Activated CD8-positive, alpha-beta memory T cell treated with anti-CD3 and anti-CD28 coated beads, Interleukin-2, amount 50 U/mL, for 48 hours (primary cell): ENCODE data around the gene RASL12.

Source experiments
- DNase-seq: peaks from one replicate; pipeline ENCODE4 v3.0.0-alpha.2; 2020

RASL12 gene

GRCh38 chr15:65072617-65073016, 4.8 kb upstream of the RASL12 start:
- DNase-seq, result no peak

GRCh38 chr15:65072027-65072426, 4.2 kb upstream of the RASL12 start:
- DNase-seq, result no peak

- no peak for DNase-seq
Measured at GRCh38 chr15:65071381-65071811, 3.6 kb upstream of the RASL12 start.

GRCh38 chr15:65069779-65070546, 2.2 kb upstream of the RASL12 start:
- no peak for DNase-seq

GRCh38 chr15:65069179-65069578, 1.4 kb upstream of the RASL12 start:
- no peak for DNase-seq

- no peak for DNase-seq
Measured at GRCh38 chr15:65068403-65068788, 605 bp upstream of the RASL12 start.

GRCh38 chr15:65067317-65067644, 510 bp downstream of the RASL12 start:
- no peak for DNase-seq

GRCh38 chr15:65066635-65067316, 1.0 kb downstream of the RASL12 start:
- DNase-seq, result no peak

GRCh38 chr15:65066001-65066634, 1.7 kb downstream of the RASL12 start:
- no peak for DNase-seq

- no peak for DNase-seq
Measured at GRCh38 chr15:65062726-65063125, 5.1 kb downstream of the RASL12 start.

GRCh38 chr15:65062061-65062460, 5.7 kb downstream of the RASL12 start:
- DNase-seq, result no peak

- DNase-seq, result no peak
Measured at GRCh38 chr15:65060641-65061397, 7.0 kb downstream of the RASL12 start.

GRCh38 chr15:65059931-65060596, 7.7 kb downstream of the RASL12 start:
- no peak for DNase-seq

GRCh38 chr15:65059369-65059750, 8.4 kb downstream of the RASL12 start:
- no peak for DNase-seq

GRCh38 chr15:65058394-65059368, 9.1 kb downstream of the RASL12 start:
- DNase-seq, result no peak

- DNase-seq, result no peak
Measured at GRCh38 chr15:65057549-65057940, 10.2 kb downstream of the RASL12 start.

GRCh38 chr15:65056868-65057548, 10.8 kb downstream of the RASL12 start:
- DNase-seq, result no peak

GRCh38 chr15:65056106-65056505, 11.7 kb downstream of the RASL12 start:
- no peak for DNase-seq

GRCh38 chr15:65055201-65055870, 12.5 kb downstream of the RASL12 start:
- no peak for DNase-seq
